ENCODE data around the gene NRXN3.

NRXN3 gene

GRCh38 chr14:78610994-78611393 lies 440.8 kb downstream of the NRXN3 start:
- Histone ChIP-seq H3K9me2 (replicated peaks; ENCODE audit: insufficient read depth, low read length) (no peaks in the 10 kb centered on the region), H3K9ac (ENCODE audit: low read length) (no peak overlapping the region), H4K20me1 (ENCODE audit: low read depth, low read length) (no peaks in the 10 kb centered on the region), H3K36me3 (ENCODE audit: low read length) (no peaks in the 10 kb centered on the region), H3K79me2 (ENCODE audit: insufficient read depth, low read length) (no peaks in the 10 kb centered on the region), H2AFZ (ENCODE audit: low read depth, low read length, severe bottlenecking) (no peak overlapping the region), H3K9me3 (ENCODE audit: insufficient read depth, low read length) (no peaks in the 10 kb centered on the region), H3K27ac (ENCODE audit: low read depth, low read length) (no peak overlapping the region), H3F3A (ENCODE audit: insufficient read depth) (no peaks in the 10 kb centered on the region), H3K4me3 (ENCODE audit: insufficient read depth, low read length, poor library complexity, severe bottlenecking) (no peak overlapping the region), H3K4me2 (ENCODE audit: low read depth, low read length, poor library complexity, severe bottlenecking) (no peak overlapping the region), H3K27me3 (ENCODE audit: low read length) (0 out of 2 replicates have a peak, but pooled peaks cover 5% of the 10 kb centered on the region)
- TF ChIP-seq, protein P1, sequence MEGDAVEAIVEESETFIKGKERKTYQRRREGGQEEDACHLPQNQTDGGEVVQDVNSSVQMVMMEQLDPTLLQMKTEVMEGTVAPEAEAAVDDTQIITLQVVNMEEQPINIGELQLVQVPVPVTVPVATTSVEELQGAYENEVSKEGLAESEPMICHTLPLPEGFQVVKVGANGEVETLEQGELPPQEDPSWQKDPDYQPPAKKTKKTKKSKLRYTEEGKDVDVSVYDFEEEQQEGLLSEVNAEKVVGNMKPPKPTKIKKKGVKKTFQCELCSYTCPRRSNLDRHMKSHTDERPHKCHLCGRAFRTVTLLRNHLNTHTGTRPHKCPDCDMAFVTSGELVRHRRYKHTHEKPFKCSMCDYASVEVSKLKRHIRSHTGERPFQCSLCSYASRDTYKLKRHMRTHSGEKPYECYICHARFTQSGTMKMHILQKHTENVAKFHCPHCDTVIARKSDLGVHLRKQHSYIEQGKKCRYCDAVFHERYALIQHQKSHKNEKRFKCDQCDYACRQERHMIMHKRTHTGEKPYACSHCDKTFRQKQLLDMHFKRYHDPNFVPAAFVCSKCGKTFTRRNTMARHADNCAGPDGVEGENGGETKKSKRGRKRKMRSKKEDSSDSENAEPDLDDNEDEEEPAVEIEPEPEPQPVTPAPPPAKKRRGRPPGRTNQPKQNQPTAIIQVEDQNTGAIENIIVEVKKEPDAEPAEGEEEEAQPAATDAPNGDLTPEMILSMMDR (IDR thresholded peaks at IDR 0.05; ENCODE audit: insufficient read depth, low read length, poor library complexity, severe bottlenecking), result no peak
- TF ChIP-seq EZH2phosphoT487 (conservative IDR thresholded peaks at IDR 0.05; ENCODE audit: low read length), result no peak

- TF ChIP-seq EZH2phosphoT487 (conservative IDR thresholded peaks at IDR 0.05; ENCODE audit: low read length), result no peak
- Histone ChIP-seq H3K9me2 (replicated peaks; ENCODE audit: insufficient read depth, low read length) (no peaks in the 10 kb centered on the region), H3K27me3 (ENCODE audit: low read length) (no peaks in the 10 kb centered on the region), H3K27ac (ENCODE audit: low read depth, low read length) (no peak overlapping the region), H3K9me3 (ENCODE audit: insufficient read depth, low read length) (no peaks in the 10 kb centered on the region), H3K79me2 (ENCODE audit: insufficient read depth, low read length) (no peaks in the 10 kb centered on the region), H3K36me3 (ENCODE audit: low read length) (no peaks in the 10 kb centered on the region), H3K4me3 (ENCODE audit: insufficient read depth, low read length, poor library complexity, severe bottlenecking) (no peak overlapping the region), H3K4me2 (ENCODE audit: low read depth, low read length, poor library complexity, severe bottlenecking) (no peak overlapping the region), H4K20me1 (ENCODE audit: low read depth, low read length) (no peaks in the 10 kb centered on the region), H3K9ac (ENCODE audit: low read length) (no peak overlapping the region), H2AFZ (ENCODE audit: low read depth, low read length, severe bottlenecking) (no peak overlapping the region), H3F3A (ENCODE audit: insufficient read depth) (no peaks in the 10 kb centered on the region)
Measured at GRCh38 chr14:78611796-78612571, 441.8 kb downstream of the NRXN3 start.

DNA sequence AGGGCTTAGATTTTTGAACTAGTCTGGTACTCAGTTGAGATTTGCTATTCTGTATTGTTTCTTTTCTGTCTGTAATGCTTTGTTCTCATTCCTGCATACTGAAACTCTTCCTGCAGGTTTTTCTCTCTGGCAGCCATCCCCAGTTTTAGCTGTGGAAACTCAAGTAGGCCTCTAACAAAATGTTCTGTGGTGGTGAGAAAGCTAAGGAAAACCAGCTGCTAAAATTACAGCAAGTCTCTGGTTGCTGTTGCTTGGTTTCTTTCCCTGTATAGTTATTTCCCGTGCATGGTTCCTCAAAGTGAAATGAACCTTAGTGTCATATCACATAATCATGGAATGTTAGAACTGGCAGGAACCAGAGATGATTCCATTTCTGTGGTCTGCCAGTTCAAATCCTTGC lies 442.5 kb downstream of the NRXN3 start:
- H3K9me3 ChIP-seq (ENCODE audit: insufficient read depth, low read length), result no peaks in the 10 kb centered on the region
- no peaks in the 10 kb centered on the region for H3K79me2 ChIP-seq (ENCODE audit: insufficient read depth, low read length)
- H2AFZ ChIP-seq (ENCODE audit: low read depth, low read length, severe bottlenecking), result no peak overlapping the region
- no peak overlapping the region for H3K4me2 ChIP-seq (ENCODE audit: low read depth, low read length, poor library complexity, severe bottlenecking)
- H4K20me1 ChIP-seq (ENCODE audit: low read depth, low read length), result no peaks in the 10 kb centered on the region
- no peak for TF ChIP-seq EZH2phosphoT487 (conservative IDR thresholded peaks at IDR 0.05; ENCODE audit: low read length)
- TF ChIP-seq, protein P1 (IDR thresholded peaks at IDR 0.05; ENCODE audit: insufficient read depth, low read length, poor library complexity, severe bottlenecking), result no peak
- H3K27ac ChIP-seq (ENCODE audit: low read depth, low read length), result no peak overlapping the region
- H3K9me2 ChIP-seq (replicated peaks; ENCODE audit: insufficient read depth, low read length), result no peaks in the 10 kb centered on the region
- H3K36me3 ChIP-seq (ENCODE audit: low read length), result no peaks in the 10 kb centered on the region
- no peak overlapping the region for H3K4me3 ChIP-seq (ENCODE audit: insufficient read depth, low read length, poor library complexity, severe bottlenecking)
- no peaks in the 10 kb centered on the region for H3F3A ChIP-seq (ENCODE audit: insufficient read depth)
- no peaks in the 10 kb centered on the region for H3K27me3 ChIP-seq (ENCODE audit: low read length)
- H3K9ac ChIP-seq (ENCODE audit: low read length), result no peak overlapping the region

- H3K4me3 ChIP-seq (ENCODE audit: insufficient read depth, low read length, poor library complexity, severe bottlenecking), result no peak overlapping the region
- H3K9ac ChIP-seq (ENCODE audit: low read length), result no peak overlapping the region
- no peaks in the 10 kb centered on the region for H3K9me3 ChIP-seq (ENCODE audit: insufficient read depth, low read length)
- no peak overlapping the region for H3K27ac ChIP-seq (ENCODE audit: low read depth, low read length)
- no peaks in the 10 kb centered on the region for H3F3A ChIP-seq (ENCODE audit: insufficient read depth)
- TF ChIP-seq, protein P1 (IDR thresholded peaks at IDR 0.05; ENCODE audit: insufficient read depth, low read length, poor library complexity, severe bottlenecking), result no peak
- TF ChIP-seq EZH2phosphoT487 (conservative IDR thresholded peaks at IDR 0.05; ENCODE audit: low read length), result no peak
- H4K20me1 ChIP-seq (ENCODE audit: low read depth, low read length), result no peaks in the 10 kb centered on the region
- no peak overlapping the region for H3K4me2 ChIP-seq (ENCODE audit: low read depth, low read length, poor library complexity, severe bottlenecking)
- no peaks in the 10 kb centered on the region for H3K79me2 ChIP-seq (ENCODE audit: insufficient read depth, low read length)
- H3K27me3 ChIP-seq (ENCODE audit: low read length), result no peaks in the 10 kb centered on the region
- no peaks in the 10 kb centered on the region for H3K36me3 ChIP-seq (ENCODE audit: low read length)
- H3K9me2 ChIP-seq (replicated peaks; ENCODE audit: insufficient read depth, low read length), result no peaks in the 10 kb centered on the region
- no peak overlapping the region for H2AFZ ChIP-seq (ENCODE audit: low read depth, low read length, severe bottlenecking)
Measured at GRCh38 chr14:78614593-78614992, 444.4 kb downstream of the NRXN3 start.
